GM12892 (cell line): ENCODE results near the gene PLEKHM3.

ENCODE experiments used
- POLR2A ChIP-seq: IDR thresholded peaks from 2 replicates; pipeline ENCODE4 v1.6.1; 2011; ENCODE audit warnings: low read depth, low read length, control low read depth
- POLR2AphosphoS5 ChIP-seq: IDR thresholded peaks from 2 replicates; pipeline ENCODE4 v1.6.1; 2011; ENCODE audit warnings: low read depth, low read length, control low read depth
- TAF1 ChIP-seq: IDR thresholded peaks from 2 replicates; pipeline ENCODE4 v1.6.1; 2011; ENCODE audit warnings: low read depth, mild to moderate bottlenecking, control low read depth, low read length, borderline replicate concordance

GRCh38 chr2:207831584-207832248, 193.6 kb downstream of the PLEKHM3 start:
- TF ChIP-seq TAF1 = no peak
- no peak for TF ChIP-seq POLR2AphosphoS5
- TF ChIP-seq POLR2A = no peak
